ENCODE measurements around the gene WWOX.

DNA sequence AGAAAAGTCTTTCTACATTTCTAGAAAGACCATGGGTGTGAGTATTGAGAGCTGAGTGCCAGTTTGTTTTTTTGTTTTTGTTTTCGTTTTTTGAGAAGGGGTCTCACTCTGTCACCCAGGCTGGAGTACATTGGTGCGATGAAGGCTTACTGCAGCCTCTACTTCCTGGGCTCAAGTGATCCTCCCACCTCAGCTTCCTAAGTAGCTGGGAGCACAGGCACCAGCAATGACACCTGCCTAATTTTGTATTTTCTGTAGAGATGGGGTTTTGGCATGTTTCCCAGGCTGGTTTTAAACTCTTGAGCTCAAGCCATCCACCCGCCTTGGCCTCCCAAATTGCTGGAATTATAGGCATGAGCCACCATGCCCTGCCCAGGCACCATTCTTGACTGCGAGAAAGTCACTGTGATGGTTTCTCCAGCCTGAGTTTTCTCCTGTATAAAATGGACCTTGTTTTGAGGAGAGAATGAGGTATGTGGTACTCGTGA is 827.3 kb downstream of the WWOX start:
- TF ChIP-seq RARB (CRISPR knock-in tag; IDR thresholded peaks at IDR 0.05) = no peak
- TF ChIP-seq ISL1 (CRISPR knock-in tag; IDR thresholded peaks at IDR 0.05) = no peak
- TF ChIP-seq TCF4 (CRISPR knock-in tag; IDR thresholded peaks at IDR 0.05; ENCODE audit: borderline replicate concordance) = no peak
- no peak for TF ChIP-seq ESRRG (CRISPR knock-in tag; IDR thresholded peaks at IDR 0.05)
- no peak for TF ChIP-seq SNAI2 (CRISPR knock-in tag; IDR thresholded peaks at IDR 0.05)

All from SK-N-SH treated with all-trans-retinoic acid at 6 μM for 48 hours (cell line).